GM19023 (cell line): ENCODE data around the gene TRIM29.

Source experiments
- ATAC-seq: cut with Tn5 transposase; IDR thresholded peaks from one replicate; pipeline ENCODE4 v1.9.1; 2021; ENCODE audit warnings: mild to moderate bottlenecking, moderate library complexity; ENCODE audit not compliant: unreplicated experiment

The TRIM29 gene

DNA sequence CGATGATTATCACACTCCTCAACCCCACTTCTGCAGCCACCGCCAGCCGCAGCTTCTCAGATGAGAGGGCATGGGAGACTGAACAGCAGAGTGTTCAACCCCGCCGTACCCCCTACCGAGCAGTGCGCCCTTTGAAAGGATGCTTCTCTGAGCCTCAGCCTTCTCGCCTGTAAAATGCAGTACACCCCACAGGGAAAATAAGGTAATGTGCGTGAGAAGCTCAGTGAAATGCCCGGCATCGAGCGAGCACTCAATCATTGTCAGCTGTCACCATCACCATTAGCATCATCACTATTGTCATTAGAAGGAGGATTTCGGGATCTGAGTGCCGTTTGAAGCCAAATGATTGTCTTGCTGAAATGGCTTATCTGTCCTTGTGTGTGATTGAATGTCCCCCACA, 13.6 kb downstream of the TRIM29 start:
- ATAC-seq = no peak

- ATAC-seq = no peak
Observed at GRCh38 chr11:120123946-120124345, 14.0 kb downstream of the TRIM29 start.

DNA sequence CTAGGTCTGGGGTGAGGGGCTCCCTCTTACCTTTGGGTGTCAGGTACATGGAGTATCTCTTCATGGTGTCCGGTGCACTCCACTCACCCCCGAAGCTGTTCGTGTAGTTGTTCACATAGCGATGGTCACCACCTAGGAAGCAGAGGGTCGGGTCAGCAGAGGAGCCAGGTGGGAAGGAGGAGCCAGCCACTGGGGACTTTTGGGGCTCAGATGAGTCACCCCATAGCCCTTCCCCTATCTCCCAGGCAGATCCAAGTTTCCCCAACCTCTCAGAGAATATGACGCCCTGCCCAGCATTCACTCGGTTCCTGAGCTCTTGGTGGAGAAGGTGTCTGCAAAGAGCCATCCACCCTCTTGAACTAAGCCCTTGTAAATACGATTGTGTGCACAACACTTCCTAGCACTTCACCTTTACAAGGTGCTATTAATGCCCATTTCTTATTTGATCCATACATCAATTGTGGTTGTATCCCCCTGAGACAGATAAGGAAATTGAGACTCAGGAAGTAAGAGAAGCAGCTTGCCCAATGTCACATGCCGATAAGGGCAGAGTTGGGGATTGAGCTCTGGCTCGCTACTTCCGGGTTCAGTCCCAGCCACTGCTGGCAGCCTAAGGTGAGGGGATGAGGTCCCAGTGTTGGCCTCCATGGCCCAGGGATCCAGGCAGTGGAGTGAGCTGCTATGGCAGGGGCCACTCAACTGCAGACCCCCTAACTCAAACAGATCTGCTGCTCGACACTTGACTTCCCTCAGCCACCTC, 14.8 kb downstream of the TRIM29 start:
- ATAC-seq = no peak

GRCh38 chr11:120121914-120122473, 15.9 kb downstream of the TRIM29 start:
- ATAC-seq = no peak

DNA sequence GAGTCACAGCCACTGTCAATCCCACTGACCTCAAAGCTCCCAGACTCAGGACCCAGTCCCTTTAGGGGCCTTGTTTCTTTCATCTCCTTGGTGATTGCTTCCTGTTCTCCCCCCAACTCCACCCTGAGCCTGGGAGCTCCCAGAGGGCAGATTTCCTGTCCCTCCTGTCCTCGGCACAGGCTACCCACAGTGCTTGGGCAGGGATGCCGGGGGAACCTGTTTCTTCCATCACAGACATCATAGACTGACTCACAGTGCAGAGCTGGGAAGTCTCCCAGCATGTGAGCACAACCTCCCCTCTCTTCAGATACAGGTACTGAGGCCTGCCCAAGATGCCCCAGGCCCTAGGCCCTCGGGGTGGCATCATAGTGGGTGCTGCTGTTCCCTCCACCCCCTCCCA, 16.6 kb downstream of the TRIM29 start:
- no peak for ATAC-seq

DNA sequence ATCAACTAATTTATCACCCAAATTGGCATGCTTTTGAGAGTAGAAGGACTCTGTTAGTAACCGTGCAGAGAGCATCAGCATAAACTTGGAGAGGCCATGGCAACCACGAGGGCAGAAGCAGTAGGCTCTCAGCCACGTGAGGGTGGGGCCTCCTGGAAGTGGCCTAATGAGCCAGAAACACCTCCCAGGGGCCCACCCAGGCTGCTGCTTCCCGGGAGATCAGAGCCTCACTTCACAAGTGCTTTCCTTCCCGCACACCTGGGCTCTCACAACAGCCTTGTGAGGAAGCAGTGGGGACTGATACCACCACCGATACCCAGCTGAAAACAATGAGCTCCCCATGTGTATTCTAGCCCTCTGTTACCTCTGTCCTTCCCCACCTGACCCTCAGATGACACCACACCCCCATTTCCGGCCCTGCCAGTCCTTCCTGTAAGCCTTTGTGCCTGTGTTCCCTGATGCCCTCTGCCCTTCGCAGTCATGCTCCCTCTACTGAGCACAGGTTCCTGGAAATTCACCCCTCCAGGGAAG, 17.0 kb downstream of the TRIM29 start:
- ATAC-seq = no peak

GRCh38 chr11:120119121-120119520, 18.8 kb downstream of the TRIM29 start:
- no peak for ATAC-seq

GRCh38 chr11:120117991-120118390, 19.9 kb downstream of the TRIM29 start:
- ATAC-seq = no peak

GRCh38 chr11:120116966-120117365, 20.9 kb downstream of the TRIM29 start:
- ATAC-seq = no peak

DNA sequence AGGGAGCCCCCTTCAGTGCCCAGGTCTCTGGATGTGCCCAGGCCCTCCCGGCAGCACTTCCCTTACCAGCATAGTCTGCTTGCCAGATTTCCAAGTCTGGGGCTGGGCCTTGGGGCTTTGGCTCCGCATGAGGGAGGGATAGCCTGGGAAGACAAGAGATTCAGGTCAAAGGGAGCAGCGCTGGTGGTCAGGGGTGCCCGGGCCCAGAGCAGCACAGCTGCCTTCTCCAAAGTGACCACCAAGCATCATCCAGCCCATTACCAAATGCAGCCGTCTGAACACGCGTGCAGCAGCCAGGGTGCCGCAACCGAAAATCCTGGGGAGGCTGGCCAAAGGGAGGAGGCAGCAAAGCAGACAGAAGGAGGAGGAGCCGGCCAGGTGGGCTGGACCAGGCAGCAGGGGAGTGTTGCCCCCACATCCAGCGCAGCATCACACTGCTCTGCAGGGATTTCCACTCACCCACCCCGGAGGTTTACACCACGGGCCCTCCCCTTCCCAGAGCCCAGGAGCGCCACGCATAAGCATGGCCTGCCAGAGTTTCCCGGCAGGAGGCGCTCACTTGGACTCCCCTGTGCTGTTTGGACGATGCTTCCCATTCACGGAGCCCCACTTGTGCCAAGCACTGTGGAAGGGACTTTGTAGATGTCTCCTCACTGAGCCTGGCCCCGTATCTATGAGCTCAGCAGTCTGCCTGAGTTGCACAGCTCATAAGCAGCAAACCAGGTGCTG, 22.5 kb downstream of the TRIM29 start:
- no peak for ATAC-seq

GRCh38 chr11:120112174-120112796, 25.6 kb downstream of the TRIM29 start:
- no peak for ATAC-seq

- no peak for ATAC-seq
Observed at GRCh38 chr11:120109531-120109930, 28.4 kb downstream of the TRIM29 start.

DNA sequence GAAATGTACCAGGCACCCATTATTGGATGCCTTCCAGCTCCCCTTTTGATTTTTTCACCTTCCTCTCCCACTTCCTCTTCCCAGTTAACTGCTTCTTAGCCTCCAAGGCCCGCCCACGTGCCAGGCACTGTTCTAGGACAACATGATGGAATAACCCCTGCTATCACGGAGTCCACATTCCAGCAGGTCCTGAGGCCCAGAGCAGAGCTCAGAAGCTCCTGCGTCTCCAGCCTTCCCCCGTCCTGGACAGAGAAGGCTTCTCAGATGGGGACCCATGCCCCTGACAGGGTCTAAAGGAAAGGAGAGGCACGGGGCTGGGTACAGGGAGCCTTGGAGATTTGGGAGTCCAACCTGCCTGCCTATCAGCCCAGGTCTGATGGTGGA, 29.1 kb downstream of the TRIM29 start:
- no peak for ATAC-seq

DNA sequence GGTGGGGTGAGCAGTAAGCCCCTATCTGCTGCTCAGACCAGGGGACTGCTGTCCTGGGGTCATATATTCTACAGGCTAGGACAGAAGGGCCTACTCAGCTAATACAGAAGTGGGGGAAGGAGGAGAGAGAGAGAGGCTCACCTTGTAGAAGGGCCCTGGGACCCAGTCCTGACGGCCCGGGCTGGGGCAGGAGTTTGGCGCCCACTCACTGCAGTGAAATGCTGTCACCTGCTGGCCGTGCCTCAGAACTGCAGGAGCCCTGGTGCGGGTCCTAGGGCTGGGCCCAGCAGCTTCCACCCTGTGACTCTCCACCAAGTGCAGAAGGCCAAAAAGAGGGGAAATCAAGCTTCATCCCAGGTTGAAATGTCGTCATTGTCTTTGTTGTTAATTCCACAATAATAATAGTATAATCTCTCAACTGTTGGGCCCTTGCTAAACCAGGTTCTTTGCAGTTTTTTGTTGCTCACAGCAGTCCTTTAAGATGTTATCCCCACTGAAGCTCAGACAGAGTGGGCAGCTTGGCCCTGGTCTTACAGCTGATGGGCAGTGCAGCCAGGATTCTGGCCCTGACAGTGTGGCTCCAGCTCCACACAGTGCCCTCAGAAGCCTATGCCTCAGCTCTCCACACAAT, 29.6 kb downstream of the TRIM29 start:
- ATAC-seq = peak; percentile 80

GRCh38 chr11:120107692-120108091, 30.2 kb downstream of the TRIM29 start:
- ATAC-seq = no peak

GRCh38 chr11:120106354-120107150, 31.4 kb downstream of the TRIM29 start:
- no peak for ATAC-seq

GRCh38 chr11:120105576-120105975, 32.3 kb downstream of the TRIM29 start:
- ATAC-seq = no peak

- no peak for ATAC-seq
Observed at GRCh38 chr11:120104041-120104565, 33.8 kb downstream of the TRIM29 start.

- ATAC-seq = no peak
Observed at GRCh38 chr11:120102864-120103122, 35.1 kb downstream of the TRIM29 start.
